AG08396 (cell line): Measurements from ENCODE around the gene NNMT.
A peak's percentile ranks its signal among the peaks of the same experiment; 100 is the strongest.

ENCODE experiments used
- DNase-seq: peaks from one replicate; pipeline ENCODE4 v3.0.0; 2012; ENCODE audit warnings: low spot score, mixed read lengths

NNMT gene

GRCh38 chr11:114348200-114349191 lies 52.3 kb downstream of the NNMT start:
- DNase-seq: peak; percentile 22

- DNase-seq: no peak
Observed at GRCh38 chr11:114350022-114350421, 53.8 kb downstream of the NNMT start.

- no peak for DNase-seq
Observed at GRCh38 chr11:114353443-114353842, 57.2 kb downstream of the NNMT start.

- peak; percentile 37 for DNase-seq
Observed at GRCh38 chr11:114354076-114354475, 57.9 kb downstream of the NNMT start.

GRCh38 chr11:114358716-114359115 lies 62.5 kb downstream of the NNMT start:
- DNase-seq: no peak

GRCh38 chr11:114359342-114359741 lies 63.1 kb downstream of the NNMT start:
- DNase-seq: no peak

- DNase-seq: no peak
Observed at GRCh38 chr11:114362326-114362725, 66.1 kb downstream of the NNMT start.

- DNase-seq: no peak
Observed at GRCh38 chr11:114362958-114363357, 66.8 kb downstream of the NNMT start.
